C4-2B (cell line): ENCODE results near the gene MICU1.

Experiments
- ZFX ChIP-seq: fragments of 450-650 bp; IDR thresholded peaks from 2 replicates; pipeline ENCODE4 v1.6.1; 2017
- TF ChIP-seq, protein P1 (sequence below): fragments of 450-650 bp; conservative IDR thresholded peaks from 2 replicates; pipeline ENCODE4 v1.5.1; 2017; ENCODE audit warnings: mild to moderate bottlenecking

DNA sequence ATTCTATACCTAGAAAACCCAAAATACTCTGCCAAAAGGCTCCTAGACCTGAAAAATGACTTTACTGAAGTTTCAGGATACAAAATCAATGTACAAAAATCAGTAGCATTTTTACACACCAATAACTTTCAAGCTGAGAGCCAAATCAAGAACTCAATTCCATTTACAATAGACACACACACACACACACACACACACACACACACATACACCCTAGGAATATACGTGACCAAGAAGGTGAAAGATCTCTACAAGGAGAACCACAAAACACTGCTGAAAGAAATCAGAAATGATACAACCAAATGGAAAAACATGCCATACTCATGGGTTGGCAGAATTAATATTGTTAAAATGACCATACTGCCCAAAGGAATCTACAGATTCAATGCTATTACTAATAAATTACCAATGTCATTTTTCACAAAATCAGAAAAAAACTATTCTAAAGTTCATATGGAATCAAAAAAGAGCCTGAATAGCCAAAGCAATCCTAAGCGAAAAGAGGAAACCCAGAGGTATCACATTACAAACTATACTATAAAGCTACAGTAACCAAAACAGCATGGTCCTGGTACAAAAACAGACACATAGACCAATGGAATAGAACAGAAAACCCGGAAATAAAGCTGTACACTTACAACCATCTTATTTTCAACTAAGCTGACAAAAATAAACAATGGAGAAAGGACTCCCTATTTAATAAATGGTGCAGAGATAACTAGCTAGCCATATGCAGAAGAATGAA lies 122.0 kb downstream of the MICU1 start:
- TF ChIP-seq, protein P1, sequence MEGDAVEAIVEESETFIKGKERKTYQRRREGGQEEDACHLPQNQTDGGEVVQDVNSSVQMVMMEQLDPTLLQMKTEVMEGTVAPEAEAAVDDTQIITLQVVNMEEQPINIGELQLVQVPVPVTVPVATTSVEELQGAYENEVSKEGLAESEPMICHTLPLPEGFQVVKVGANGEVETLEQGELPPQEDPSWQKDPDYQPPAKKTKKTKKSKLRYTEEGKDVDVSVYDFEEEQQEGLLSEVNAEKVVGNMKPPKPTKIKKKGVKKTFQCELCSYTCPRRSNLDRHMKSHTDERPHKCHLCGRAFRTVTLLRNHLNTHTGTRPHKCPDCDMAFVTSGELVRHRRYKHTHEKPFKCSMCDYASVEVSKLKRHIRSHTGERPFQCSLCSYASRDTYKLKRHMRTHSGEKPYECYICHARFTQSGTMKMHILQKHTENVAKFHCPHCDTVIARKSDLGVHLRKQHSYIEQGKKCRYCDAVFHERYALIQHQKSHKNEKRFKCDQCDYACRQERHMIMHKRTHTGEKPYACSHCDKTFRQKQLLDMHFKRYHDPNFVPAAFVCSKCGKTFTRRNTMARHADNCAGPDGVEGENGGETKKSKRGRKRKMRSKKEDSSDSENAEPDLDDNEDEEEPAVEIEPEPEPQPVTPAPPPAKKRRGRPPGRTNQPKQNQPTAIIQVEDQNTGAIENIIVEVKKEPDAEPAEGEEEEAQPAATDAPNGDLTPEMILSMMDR = no peak
- no peak for TF ChIP-seq ZFX
